GM23338 (cell line): Measurements from ENCODE around the gene ARF6.

ENCODE experiments used
- CREB1 ChIP-seq: fragments of 250-450 bp; sonication (Bioruptor Pico); IDR thresholded peaks from 2 replicates; pipeline ENCODE4 v1.5.0; 2020; ENCODE audit warnings: low read depth, mild to moderate bottlenecking, moderate library complexity
- EZH2 ChIP-seq: fragments of 200-600 bp; sonication (generic); IDR thresholded peaks from one replicate; pipeline ENCODE4 v1.8.0; 2017; ENCODE audit warnings: antibody characterized with exemption, mild to moderate bottlenecking, low read depth; ENCODE audit not compliant: unreplicated experiment
- EZH2phosphoT487 ChIP-seq: fragments of 200-600 bp; sonication (generic); IDR thresholded peaks from one replicate; pipeline ENCODE4 v1.8.1; 2018; ENCODE audit warnings: antibody characterized with exemption; ENCODE audit not compliant: unreplicated experiment
- JUNB ChIP-seq: IDR thresholded peaks from one replicate; pipeline ENCODE4 v1.6.1; 2016; ENCODE audit warnings: antibody characterized with exemption; ENCODE audit not compliant: unreplicated experiment
- NANOG ChIP-seq: IDR thresholded peaks from 2 replicates; pipeline ENCODE4 v1.6.1; 2016; ENCODE audit warnings: antibody characterized with exemption, borderline replicate concordance
- POLR2AphosphoS5 ChIP-seq: IDR thresholded peaks from 2 replicates; pipeline ENCODE4 v1.6.1; 2016; ENCODE audit warnings: antibody characterized with exemption, low read depth
- STAT1 ChIP-seq: IDR thresholded peaks from one replicate; pipeline ENCODE4 v1.6.1; 2016; ENCODE audit warnings: antibody characterized with exemption; ENCODE audit not compliant: unreplicated experiment
- ZNF114 ChIP-seq: fragments of 250-450 bp; sonication (Bioruptor Pico); IDR thresholded peaks from 2 replicates; pipeline ENCODE4 v1.5.0; 2020; ENCODE audit warnings: mild to moderate bottlenecking, moderate library complexity
- TF ChIP-seq, protein P1 (sequence below), 2 experiments: fragments of 200-600 bp in 1 of 2; sonication (generic) in 1 of 2; conservative IDR thresholded peaks; 2 replicates each; pipeline versions ENCODE4 v1.5.1 to v1.6.1; 2016 to 2017; ENCODE audit warnings: antibody characterized with exemption in 2 of 2, low read depth in 2 of 2, mild to moderate bottlenecking in 2 of 2, moderate library complexity in 1 of 2
- TF ChIP-seq, protein P2 (sequence below): IDR thresholded peaks from one replicate; pipeline ENCODE4 v1.6.1; 2018; ENCODE audit warnings: antibody characterized with exemption; ENCODE audit not compliant: unreplicated experiment

DNA sequence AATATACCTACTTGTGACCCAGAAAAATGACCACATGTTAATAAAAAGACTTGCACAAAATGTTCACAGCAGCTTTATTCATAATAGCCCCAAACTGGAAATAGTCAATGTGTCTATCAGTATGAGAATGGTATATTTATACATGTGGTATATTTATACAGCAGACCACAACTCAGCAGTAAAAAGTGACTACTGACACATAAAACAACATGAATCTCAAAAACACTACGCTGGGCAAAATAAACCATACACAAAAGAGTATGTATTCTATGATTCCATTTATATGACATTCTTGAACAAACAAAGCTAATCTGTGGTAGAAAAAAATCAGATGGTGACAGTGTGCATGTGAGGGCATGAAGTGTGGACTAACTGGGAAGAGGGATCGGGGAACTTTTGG lies 35.1 kb downstream of the ARF6 start:
- TF ChIP-seq, protein P1, sequence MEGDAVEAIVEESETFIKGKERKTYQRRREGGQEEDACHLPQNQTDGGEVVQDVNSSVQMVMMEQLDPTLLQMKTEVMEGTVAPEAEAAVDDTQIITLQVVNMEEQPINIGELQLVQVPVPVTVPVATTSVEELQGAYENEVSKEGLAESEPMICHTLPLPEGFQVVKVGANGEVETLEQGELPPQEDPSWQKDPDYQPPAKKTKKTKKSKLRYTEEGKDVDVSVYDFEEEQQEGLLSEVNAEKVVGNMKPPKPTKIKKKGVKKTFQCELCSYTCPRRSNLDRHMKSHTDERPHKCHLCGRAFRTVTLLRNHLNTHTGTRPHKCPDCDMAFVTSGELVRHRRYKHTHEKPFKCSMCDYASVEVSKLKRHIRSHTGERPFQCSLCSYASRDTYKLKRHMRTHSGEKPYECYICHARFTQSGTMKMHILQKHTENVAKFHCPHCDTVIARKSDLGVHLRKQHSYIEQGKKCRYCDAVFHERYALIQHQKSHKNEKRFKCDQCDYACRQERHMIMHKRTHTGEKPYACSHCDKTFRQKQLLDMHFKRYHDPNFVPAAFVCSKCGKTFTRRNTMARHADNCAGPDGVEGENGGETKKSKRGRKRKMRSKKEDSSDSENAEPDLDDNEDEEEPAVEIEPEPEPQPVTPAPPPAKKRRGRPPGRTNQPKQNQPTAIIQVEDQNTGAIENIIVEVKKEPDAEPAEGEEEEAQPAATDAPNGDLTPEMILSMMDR (conservative IDR thresholded peaks at IDR 0.05; ENCODE audit: low read depth in 2 of 2): no peak
- TF ChIP-seq POLR2AphosphoS5 (no peak), ZNF114 (CRISPR knock-in tag) (no peak), EZH2 (no peak), CREB1 (CRISPR knock-in tag) (no peak), NANOG (no peak), JUNB (no peak), STAT1 (no peak), EZH2phosphoT487 (no peak)
- TF ChIP-seq, protein P2, sequence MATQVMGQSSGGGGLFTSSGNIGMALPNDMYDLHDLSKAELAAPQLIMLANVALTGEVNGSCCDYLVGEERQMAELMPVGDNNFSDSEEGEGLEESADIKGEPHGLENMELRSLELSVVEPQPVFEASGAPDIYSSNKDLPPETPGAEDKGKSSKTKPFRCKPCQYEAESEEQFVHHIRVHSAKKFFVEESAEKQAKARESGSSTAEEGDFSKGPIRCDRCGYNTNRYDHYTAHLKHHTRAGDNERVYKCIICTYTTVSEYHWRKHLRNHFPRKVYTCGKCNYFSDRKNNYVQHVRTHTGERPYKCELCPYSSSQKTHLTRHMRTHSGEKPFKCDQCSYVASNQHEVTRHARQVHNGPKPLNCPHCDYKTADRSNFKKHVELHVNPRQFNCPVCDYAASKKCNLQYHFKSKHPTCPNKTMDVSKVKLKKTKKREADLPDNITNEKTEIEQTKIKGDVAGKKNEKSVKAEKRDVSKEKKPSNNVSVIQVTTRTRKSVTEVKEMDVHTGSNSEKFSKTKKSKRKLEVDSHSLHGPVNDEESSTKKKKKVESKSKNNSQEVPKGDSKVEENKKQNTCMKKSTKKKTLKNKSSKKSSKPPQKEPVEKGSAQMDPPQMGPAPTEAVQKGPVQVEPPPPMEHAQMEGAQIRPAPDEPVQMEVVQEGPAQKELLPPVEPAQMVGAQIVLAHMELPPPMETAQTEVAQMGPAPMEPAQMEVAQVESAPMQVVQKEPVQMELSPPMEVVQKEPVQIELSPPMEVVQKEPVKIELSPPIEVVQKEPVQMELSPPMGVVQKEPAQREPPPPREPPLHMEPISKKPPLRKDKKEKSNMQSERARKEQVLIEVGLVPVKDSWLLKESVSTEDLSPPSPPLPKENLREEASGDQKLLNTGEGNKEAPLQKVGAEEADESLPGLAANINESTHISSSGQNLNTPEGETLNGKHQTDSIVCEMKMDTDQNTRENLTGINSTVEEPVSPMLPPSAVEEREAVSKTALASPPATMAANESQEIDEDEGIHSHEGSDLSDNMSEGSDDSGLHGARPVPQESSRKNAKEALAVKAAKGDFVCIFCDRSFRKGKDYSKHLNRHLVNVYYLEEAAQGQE: no peak
